ENCODE data around the gene AMTN. TPM values are rescaled to one million over a fixed set of nuclear protein-coding genes. Genes with fewer than 3 reads are reported as not detected.

AMTN gene
- polyA plus RNA-seq, 1 experiment: not detected

DNA sequence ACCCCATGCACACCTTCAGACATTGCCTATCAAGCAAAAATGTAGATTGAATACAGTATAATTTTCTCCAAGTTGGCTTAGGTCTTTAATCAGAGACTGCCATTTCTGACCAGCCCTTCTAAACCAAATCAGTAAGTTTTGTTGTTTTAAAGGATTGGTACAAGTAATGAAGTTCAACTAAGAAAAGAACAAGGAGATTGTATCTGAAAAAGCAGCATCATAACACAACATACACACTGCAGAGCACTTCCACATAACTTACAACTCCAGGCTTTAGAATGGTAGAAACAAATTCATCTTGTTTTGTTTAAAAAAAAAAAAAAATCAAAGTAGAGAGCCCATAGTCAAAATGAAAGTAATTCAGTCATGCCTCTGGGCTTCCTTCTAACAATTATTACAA is 57.6 kb downstream of the AMTN start:
- H3K36me3 ChIP-seq (ENCODE audit: control insufficient read depth, insufficient read depth, low read length): no peaks in the 10 kb centered on the region
- H3K4me3 ChIP-seq (ENCODE audit: low read depth, low read length): no peak overlapping the region
- POLR2A ChIA-PET: no interaction called here
- TF ChIP-seq, protein P1, sequence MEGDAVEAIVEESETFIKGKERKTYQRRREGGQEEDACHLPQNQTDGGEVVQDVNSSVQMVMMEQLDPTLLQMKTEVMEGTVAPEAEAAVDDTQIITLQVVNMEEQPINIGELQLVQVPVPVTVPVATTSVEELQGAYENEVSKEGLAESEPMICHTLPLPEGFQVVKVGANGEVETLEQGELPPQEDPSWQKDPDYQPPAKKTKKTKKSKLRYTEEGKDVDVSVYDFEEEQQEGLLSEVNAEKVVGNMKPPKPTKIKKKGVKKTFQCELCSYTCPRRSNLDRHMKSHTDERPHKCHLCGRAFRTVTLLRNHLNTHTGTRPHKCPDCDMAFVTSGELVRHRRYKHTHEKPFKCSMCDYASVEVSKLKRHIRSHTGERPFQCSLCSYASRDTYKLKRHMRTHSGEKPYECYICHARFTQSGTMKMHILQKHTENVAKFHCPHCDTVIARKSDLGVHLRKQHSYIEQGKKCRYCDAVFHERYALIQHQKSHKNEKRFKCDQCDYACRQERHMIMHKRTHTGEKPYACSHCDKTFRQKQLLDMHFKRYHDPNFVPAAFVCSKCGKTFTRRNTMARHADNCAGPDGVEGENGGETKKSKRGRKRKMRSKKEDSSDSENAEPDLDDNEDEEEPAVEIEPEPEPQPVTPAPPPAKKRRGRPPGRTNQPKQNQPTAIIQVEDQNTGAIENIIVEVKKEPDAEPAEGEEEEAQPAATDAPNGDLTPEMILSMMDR (IDR thresholded peaks at IDR 0.05; ENCODE audit: insufficient read depth, low read depth, low read length): no peak
- H3K27me3 ChIP-seq (ENCODE audit: control insufficient read depth, insufficient read depth, low read length): peaks cover 1% of the 10 kb centered on the region; the same call in 1 of the 2 replicates
- CTCF ChIA-PET: no interaction called here
- DNase-seq (ENCODE audit: low read depth): no peak

DNA sequence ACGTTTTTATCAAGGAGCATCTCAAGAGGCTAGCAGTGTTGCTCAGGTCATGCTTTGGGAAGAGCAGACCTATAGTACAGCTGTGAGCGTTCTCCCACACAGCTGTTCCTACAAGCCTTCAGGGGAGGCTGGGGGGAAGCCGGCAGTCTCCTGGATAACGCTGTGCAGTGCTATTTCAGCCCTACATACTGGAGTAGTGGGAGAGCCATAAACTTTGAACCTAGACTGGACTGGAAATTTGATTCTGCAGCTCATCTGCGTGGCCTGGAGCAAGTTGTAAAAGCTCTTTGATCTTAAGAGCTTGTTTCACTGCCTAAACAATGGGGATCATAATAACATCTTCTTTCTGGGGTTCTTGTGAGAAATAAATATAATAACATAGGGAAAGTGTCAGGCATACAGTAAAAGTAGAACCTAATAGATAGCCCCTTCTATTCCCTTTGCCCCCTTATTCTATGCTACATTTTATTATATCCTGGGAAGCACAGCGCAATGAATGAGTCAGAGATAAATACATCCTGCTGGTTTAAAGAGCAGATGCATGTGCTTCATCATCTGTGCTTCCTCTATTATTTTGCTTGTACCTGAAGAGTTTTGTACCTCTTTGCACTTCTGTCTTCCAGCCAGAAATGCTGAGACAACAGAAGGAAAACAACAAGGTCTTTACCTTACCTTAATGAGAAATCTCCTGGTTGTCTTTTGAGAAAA is 59.0 kb downstream of the AMTN start:
- Histone ChIP-seq H3K4me3 (ENCODE audit: low read depth, low read length) (no peak overlapping the region), H3K36me3 (ENCODE audit: control insufficient read depth, insufficient read depth, low read length) (no peaks in the 10 kb centered on the region), H3K27me3 (ENCODE audit: control insufficient read depth, insufficient read depth, low read length) (peaks cover 1% of the 10 kb centered on the region; the same call in 1 of the 2 replicates)
- TF ChIP-seq, protein P1 (IDR thresholded peaks at IDR 0.05; ENCODE audit: insufficient read depth, low read depth, low read length): no peak
- DNase-seq (ENCODE audit: low read depth): no peak
- POLR2A ChIA-PET: no interaction called here
- CTCF ChIA-PET: no interaction called here

DNA sequence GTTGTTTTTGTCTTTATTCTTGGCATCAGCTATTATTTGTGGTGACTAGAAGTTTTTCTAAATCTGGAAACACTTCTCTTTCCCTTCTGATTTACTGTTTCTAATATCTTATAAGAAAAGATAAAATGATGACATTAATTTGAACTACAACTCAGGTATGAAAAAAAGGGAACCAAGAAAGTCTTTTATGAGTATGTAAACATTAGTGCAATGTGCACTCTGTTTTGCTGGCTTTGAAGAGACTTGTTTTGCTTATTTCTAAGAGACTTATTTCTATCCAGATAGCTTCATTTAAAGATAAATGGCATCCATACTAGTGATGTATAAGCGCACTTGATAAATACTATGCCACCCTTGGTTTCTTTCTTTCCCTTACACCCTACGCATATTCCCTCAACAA is 63.6 kb downstream of the AMTN start:
- ChIA-PET POLR2A (no interaction called here), CTCF (interaction anchor here (0.7 to 1.4 kb wide), 2 partner anchors 22 to 55 kb away, joined by 3 read pairs; no protein-coding TSS in a partner anchor)
- no peak overlapping the region for H3K4me3 ChIP-seq (ENCODE audit: low read depth, low read length)
- DNase-seq (ENCODE audit: low read depth): no peak
- TF ChIP-seq, protein P1 (IDR thresholded peaks at IDR 0.05; ENCODE audit: insufficient read depth, low read depth, low read length): no peak
- no peaks in the 10 kb centered on the region for H3K36me3 ChIP-seq (ENCODE audit: control insufficient read depth, insufficient read depth, low read length)
- H3K27me3 ChIP-seq (ENCODE audit: control insufficient read depth, insufficient read depth, low read length): peaks cover 1% of the 10 kb centered on the region; the same call in 1 of the 2 replicates

Other genes with a start within 250 kb of the AMTN start
- gene CABS1, start 183.6 kb upstream of the AMTN start, polyA plus RNA-seq (2011; rRNA removed): not detected in 2 replicates
- not detected in 2 replicates for gene SMR3A, start 157.8 kb upstream of the AMTN start, polyA plus RNA-seq (2011; rRNA removed)
- gene SMR3B, start 135.4 kb upstream of the AMTN start, polyA plus RNA-seq (2011; rRNA removed): not detected in 2 replicates
- gene OPRPN, start 120.6 kb upstream of the AMTN start, polyA plus RNA-seq (2011; rRNA removed): not detected in 2 replicates
- not detected in 2 replicates for gene MUC7, start 46.4 kb upstream of the AMTN start, polyA plus RNA-seq (2011; rRNA removed)
- gene AMBN, start 73.7 kb downstream of the AMTN start, polyA plus RNA-seq (2011; rRNA removed): not detected in 2 replicates
- 0.01 TPM in 1 of 2 replicates, not detected in the other for gene ENAM, start 110.2 kb downstream of the AMTN start, polyA plus RNA-seq (2011; rRNA removed)
- 8.5 and 14.9 TPM in 2 replicates for gene JCHAIN, start 147.9 kb downstream of the AMTN start, polyA plus RNA-seq (2011; rRNA removed)
- gene UTP3, start 170.0 kb downstream of the AMTN start, polyA plus RNA-seq (2011; rRNA removed): 10.4 and 16.8 TPM in 2 replicates
- gene RUFY3, start 203.4 kb downstream of the AMTN start, polyA plus RNA-seq (2011; rRNA removed): 22.8 and 32.6 TPM in 2 replicates